BJ (cell line): ENCODE data around the gene WDR82. TPM values are rescaled to one million over a fixed set of nuclear protein-coding genes. Genes with fewer than 3 reads are reported as not detected.

Source experiments
- CTCF ChIA-PET: fragments of 350-600 bp; formaldehyde crosslinking; extraction: SDS; loops from one replicate; lab custom pipeline; 2021; ENCODE audit warnings: antibody characterized with exemption, inconsistent platforms; lab: Yijun Ruan, JAX
- POLR2A ChIA-PET: fragments of 300-600 bp; sonication (Branson Sonifier 250); formaldehyde crosslinking; extraction: SDS; loops from one replicate; lab custom pipeline; 2021; ENCODE audit warnings: antibody characterized with exemption; lab: Charles Lee
- DNase-seq: peaks from one replicate; pipeline ENCODE4 v3.0.0-alpha.2; 2011; ENCODE audit warnings: low read depth
- H3K27me3 ChIP-seq: 2 replicates; pipeline ENCODE4 v1.6.0; 2011; ENCODE audit warnings: low read length; ENCODE audit not compliant: control insufficient read depth, insufficient read depth
- H3K36me3 ChIP-seq: 2 replicates; pipeline ENCODE4 v1.5.1; 2011; ENCODE audit warnings: low read length; ENCODE audit not compliant: control insufficient read depth, insufficient read depth
- H3K4me3 ChIP-seq: 2 replicates; pipeline ENCODE4 v1.5.1; 2011; ENCODE audit warnings: low read depth, mild to moderate bottlenecking, control low read depth, low read length
- polyA plus RNA-seq: library from polyadenylated mRNA; depleted of rRNA; stranded (reverse); fragments of >200 nt; gene quantifications from 2 replicates; pipeline ENCODE4 v1.2.3, GENCODE V29; 2011
- TF ChIP-seq, protein P1 (sequence below): IDR thresholded peaks from 2 replicates; pipeline ENCODE4 v1.5.1; 2011; ENCODE audit warnings: low read depth, mild to moderate bottlenecking, control low read depth, inconsistent platforms, low read length, moderate library complexity; ENCODE audit not compliant: insufficient read depth

The WDR82 gene
- polyA plus RNA-seq, 1 experiment, result 42.3 TPM

DNA sequence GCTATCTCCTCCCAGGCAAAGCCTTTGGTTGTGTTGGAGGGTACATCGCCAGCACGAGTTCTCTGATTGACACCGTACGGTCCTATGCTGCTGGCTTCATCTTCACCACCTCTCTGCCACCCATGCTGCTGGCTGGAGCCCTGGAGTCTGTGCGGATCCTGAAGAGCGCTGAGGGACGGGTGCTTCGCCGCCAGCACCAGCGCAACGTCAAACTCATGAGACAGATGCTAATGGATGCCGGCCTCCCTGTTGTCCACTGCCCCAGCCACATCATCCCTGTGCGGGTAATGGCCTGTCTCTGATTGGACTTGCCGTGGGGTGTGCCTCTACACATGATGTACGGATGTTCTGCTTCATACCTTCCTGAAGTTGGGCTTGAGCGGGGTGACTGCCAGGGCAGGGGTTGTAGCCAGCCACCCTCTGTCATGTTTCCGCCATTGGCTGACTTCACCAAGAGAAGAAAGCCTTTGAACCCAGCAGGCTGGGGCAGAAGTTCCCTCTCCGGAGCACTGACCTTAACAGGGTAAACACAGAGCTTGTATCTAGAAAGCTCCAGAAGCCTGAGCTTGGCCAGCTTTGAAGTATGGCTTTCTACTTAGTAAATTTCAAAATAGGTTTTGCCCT, 67.1 kb downstream of the WDR82 start:
- H3K27me3 ChIP-seq, result no peaks in the 10 kb centered on the region
- ChIA-PET CTCF (interaction anchor here (6.3 kb wide), 1 partner anchor 10 kb away, joined by 57 read pairs; no protein-coding TSS in a partner anchor), POLR2A (no interaction called here)
- H3K4me3 ChIP-seq, result no peak overlapping the region
- DNase-seq, result no peak
- TF ChIP-seq, protein P1, sequence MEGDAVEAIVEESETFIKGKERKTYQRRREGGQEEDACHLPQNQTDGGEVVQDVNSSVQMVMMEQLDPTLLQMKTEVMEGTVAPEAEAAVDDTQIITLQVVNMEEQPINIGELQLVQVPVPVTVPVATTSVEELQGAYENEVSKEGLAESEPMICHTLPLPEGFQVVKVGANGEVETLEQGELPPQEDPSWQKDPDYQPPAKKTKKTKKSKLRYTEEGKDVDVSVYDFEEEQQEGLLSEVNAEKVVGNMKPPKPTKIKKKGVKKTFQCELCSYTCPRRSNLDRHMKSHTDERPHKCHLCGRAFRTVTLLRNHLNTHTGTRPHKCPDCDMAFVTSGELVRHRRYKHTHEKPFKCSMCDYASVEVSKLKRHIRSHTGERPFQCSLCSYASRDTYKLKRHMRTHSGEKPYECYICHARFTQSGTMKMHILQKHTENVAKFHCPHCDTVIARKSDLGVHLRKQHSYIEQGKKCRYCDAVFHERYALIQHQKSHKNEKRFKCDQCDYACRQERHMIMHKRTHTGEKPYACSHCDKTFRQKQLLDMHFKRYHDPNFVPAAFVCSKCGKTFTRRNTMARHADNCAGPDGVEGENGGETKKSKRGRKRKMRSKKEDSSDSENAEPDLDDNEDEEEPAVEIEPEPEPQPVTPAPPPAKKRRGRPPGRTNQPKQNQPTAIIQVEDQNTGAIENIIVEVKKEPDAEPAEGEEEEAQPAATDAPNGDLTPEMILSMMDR, result no peak
- peaks cover 44% of the 10 kb centered on the region for H3K36me3 ChIP-seq

DNA sequence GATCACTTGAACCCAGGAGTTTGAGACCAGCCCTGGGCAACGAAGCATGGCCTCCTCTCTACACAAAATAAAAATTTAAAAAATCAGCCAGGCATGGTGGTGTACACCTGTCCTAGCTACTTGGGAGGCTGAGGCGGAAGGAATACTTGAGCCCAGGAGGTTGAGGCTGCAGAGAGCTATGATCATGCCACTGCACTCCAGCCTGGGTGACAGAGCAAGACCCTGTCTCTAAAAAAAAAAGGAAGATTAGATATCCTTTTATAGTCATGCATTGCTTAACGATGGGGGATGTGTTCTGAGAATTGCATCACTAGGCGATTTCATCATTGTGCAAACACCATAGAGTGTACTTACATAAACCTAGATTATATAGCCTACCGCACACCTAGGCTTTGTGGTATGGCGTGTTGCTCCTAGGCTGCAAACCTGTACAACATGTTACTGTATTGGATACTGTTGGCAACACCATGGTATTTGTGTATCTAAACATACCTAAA, 67.9 kb downstream of the WDR82 start:
- peaks cover 41% of the 10 kb centered on the region for H3K36me3 ChIP-seq
- ChIA-PET POLR2A (interaction anchor here (0.7 kb wide), 1 partner anchor 32 kb away, joined by 3 read pairs; no protein-coding TSS in a partner anchor), CTCF (interaction anchor here (6.3 kb wide), 1 partner anchor 11 kb away, joined by 57 read pairs; no protein-coding TSS in a partner anchor)
- no peak for DNase-seq
- H3K27me3 ChIP-seq, result no peaks in the 10 kb centered on the region
- TF ChIP-seq, protein P1, result no peak
- H3K4me3 ChIP-seq, result no peak overlapping the region

DNA sequence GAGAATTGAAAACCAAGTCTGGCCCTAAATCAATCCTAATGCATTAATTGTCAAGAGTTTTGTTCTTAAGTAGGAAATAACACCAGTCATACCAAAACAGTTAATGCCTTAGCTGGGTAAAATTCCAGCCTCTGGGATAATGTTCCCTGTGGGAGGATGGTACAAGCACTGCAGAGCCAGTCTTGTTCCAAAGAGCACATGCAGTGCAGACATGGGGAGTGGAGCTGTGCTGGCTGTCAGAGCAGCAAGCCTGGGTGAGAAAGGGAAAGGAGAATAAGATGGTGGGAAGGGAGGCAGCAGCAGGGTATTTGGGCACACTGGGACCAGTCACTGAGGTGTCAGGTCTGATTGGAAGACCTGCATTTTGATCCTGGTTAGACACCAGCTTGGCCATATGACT, 68.4 kb downstream of the WDR82 start:
- TF ChIP-seq, protein P1, result no peak
- no peaks in the 10 kb centered on the region for H3K27me3 ChIP-seq
- CTCF ChIA-PET, result interaction anchor here (6.3 kb wide), 1 partner anchor 11 kb away, joined by 57 read pairs; no protein-coding TSS in a partner anchor
- POLR2A ChIA-PET, result interaction anchor here (0.6 to 0.7 kb wide), 2 partner anchors 32 to 67 kb away, joined by 3 read pairs; no protein-coding TSS in a partner anchor
- no peak for DNase-seq
- peaks cover 40% of the 10 kb centered on the region for H3K36me3 ChIP-seq
- no peak overlapping the region for H3K4me3 ChIP-seq

DNA sequence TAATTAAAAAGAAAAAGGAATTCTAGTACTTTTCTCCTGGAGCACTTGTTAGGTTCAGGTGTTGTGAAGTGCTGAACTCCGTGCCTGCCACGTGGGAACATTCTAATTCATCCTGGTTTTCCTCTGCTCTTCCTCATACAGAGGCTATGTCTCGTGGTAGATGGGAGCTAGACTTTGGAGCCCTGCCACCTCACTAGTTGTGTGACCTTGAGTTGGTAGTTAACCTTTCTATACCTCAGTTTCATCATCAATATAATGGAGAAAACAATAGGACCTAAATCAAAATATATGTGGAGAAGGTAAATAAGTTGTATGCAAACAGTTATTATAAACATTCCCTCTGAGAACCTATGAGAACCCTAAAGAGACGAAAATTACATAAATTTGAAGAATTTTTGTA, 69.9 kb downstream of the WDR82 start:
- TF ChIP-seq, protein P1, result no peak
- POLR2A ChIA-PET, result no interaction called here
- no peak for DNase-seq
- no peaks in the 10 kb centered on the region for H3K27me3 ChIP-seq
- H3K4me3 ChIP-seq, result no peak overlapping the region
- peaks cover 33% of the 10 kb centered on the region for H3K36me3 ChIP-seq
- CTCF ChIA-PET, result interaction anchor here (0.8 to 6.3 kb wide), 4 partner anchors 8 to 204 kb away, joined by 4 to 57 read pairs (median 5); no protein-coding TSS in a partner anchor

DNA sequence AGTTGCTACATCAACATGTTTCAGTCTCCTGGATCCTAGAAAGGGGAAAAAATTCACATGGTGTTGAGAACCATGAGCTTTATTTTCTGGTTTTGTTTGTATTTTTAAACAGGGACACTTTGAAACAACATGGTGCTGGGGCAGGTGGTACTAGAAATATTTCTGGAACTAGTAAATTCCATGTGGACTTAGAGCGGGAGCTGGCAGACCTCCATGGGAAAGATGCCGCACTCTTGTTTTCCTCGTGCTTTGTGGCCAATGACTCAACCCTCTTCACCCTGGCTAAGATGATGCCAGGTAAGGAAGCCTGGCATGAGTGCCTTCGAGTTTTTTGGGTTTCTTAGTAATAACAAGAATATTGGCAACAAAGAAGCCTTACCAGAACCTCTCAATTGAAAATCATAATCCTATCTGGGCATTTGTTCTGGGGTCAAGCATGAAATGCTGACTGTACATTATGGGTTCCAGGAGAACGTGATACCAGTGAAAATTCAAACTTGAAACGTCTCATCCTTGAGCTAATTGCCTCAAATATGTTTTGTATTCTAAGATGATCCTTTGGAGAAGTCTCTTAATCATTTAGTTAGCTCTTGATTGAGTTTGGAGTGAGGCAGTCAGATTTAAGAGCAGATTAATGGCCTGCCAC, 72.6 kb downstream of the WDR82 start:
- POLR2A ChIA-PET, result no interaction called here
- Histone ChIP-seq H3K36me3 (peaks cover 26% of the 10 kb centered on the region), H3K27me3 (no peaks in the 10 kb centered on the region), H3K4me3 (no peak overlapping the region)
- DNase-seq, result no peak
- TF ChIP-seq, protein P1, result no peak
- CTCF ChIA-PET, result interaction anchor here (2.9 kb wide), 1 partner anchor 15 kb away, joined by 14 read pairs; no protein-coding TSS in a partner anchor
